ENCODE measurements around the gene HPCAL1. TPM values are rescaled to one million over a fixed set of nuclear protein-coding genes. Genes with fewer than 3 reads are reported as not detected.

Gene HPCAL1
- total RNA-seq, 1 donor from 2014 or later = 401 TPM

- intact Hi-C loops (cut with DNase I) = no loop called here
- Histone ChIP-seq H3K4me1 (no peaks in the 10 kb centered on the region), H3K27me3 (no peaks in the 10 kb centered on the region), H3K27ac (no peak overlapping the region), H3K4me3 (no peak overlapping the region), H3K9me3 (no peaks in the 10 kb centered on the region), H3K36me3 (no peaks in the 10 kb centered on the region)
- no peak for DNase-seq (ENCODE audit: low spot score in 2 of 2)
- TF ChIP-seq, protein P1, sequence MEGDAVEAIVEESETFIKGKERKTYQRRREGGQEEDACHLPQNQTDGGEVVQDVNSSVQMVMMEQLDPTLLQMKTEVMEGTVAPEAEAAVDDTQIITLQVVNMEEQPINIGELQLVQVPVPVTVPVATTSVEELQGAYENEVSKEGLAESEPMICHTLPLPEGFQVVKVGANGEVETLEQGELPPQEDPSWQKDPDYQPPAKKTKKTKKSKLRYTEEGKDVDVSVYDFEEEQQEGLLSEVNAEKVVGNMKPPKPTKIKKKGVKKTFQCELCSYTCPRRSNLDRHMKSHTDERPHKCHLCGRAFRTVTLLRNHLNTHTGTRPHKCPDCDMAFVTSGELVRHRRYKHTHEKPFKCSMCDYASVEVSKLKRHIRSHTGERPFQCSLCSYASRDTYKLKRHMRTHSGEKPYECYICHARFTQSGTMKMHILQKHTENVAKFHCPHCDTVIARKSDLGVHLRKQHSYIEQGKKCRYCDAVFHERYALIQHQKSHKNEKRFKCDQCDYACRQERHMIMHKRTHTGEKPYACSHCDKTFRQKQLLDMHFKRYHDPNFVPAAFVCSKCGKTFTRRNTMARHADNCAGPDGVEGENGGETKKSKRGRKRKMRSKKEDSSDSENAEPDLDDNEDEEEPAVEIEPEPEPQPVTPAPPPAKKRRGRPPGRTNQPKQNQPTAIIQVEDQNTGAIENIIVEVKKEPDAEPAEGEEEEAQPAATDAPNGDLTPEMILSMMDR (IDR thresholded peaks at IDR 0.05) = no peak
Observed at GRCh38 chr2:10359246-10359645, 56.5 kb downstream of the HPCAL1 start.

DNA sequence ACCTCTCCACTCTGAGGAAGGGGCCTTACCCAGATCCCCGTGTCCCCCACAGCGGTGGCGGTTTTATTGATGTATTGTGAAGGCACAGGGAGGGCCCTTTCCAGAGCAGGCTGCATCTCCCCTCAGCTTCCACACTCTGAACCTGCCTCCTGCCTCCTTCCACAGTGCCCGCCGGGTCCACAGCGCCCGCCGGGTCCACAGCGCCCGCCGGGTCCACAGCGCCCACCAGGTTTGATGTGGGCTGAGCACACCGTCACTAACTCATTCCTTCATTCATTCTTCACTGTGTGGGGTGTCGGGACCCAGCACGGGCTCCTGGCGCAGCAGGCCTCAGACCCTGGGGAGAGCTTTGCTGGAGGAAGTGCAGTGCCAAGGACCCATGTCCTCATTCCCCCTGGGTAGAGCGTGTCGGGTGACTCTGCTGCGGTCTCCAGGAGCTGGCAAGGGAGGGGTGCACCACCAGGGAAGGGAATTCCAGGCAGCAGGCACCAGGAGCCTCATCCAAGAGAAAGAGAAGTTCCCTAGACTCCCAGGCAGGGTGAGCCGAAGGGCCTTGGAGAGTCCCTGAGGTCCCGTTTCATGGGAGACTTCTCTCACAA lies 57.1 kb downstream of the HPCAL1 start:
- H3K27ac ChIP-seq = no peak overlapping the region
- no peak for DNase-seq (ENCODE audit: low spot score in 2 of 2)
- intact Hi-C loops (cut with DNase I) = no loop called here
- TF ChIP-seq, protein P1 (IDR thresholded peaks at IDR 0.05) = no peak
- no peak overlapping the region for H3K4me3 ChIP-seq
- no peaks in the 10 kb centered on the region for H3K9me3 ChIP-seq
- H3K36me3 ChIP-seq = no peaks in the 10 kb centered on the region
- H3K27me3 ChIP-seq = no peaks in the 10 kb centered on the region
- H3K4me1 ChIP-seq = no peaks in the 10 kb centered on the region

DNA sequence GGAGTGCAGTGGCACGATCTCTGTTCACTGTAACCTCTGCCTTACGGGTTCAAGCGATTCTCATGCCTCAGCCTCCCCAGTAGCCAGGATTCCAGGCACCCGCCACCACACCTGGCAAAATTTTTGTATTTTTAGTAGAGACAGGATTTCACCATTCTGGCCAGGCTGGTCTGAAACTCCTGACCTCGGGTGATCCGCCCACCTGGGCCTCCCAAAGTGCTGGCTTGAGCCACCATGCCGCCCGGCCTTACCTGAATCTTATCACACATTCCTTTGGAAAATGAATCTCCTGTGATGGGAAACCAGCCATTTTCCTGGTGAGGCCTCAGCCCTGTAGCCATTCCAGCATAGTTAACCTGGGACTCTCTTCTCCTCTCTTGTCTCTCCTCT lies 57.8 kb downstream of the HPCAL1 start:
- intact Hi-C loops (cut with DNase I) = no loop called here

GRCh38 chr2:10360850-10361588 lies 58.3 kb downstream of the HPCAL1 start:
- H3K27ac ChIP-seq = no peak overlapping the region
- intact Hi-C loops (cut with DNase I) = no loop called here
- H3K4me3 ChIP-seq = no peak overlapping the region
- no peaks in the 10 kb centered on the region for H3K27me3 ChIP-seq
- DNase-seq (ENCODE audit: low spot score in 2 of 2) = no peak
- TF ChIP-seq, protein P1 (IDR thresholded peaks at IDR 0.05) = no peak
- H3K4me1 ChIP-seq = no peaks in the 10 kb centered on the region
- no peaks in the 10 kb centered on the region for H3K36me3 ChIP-seq
- no peaks in the 10 kb centered on the region for H3K9me3 ChIP-seq

More for the DNA sequence above, 57.8 kb downstream of the HPCAL1 start:
- Histone ChIP-seq H3K4me3 (no peak overlapping the region), H3K27me3 (no peaks in the 10 kb centered on the region), H3K36me3 (no peaks in the 10 kb centered on the region), H3K9me3 (no peaks in the 10 kb centered on the region), H3K4me1 (no peaks in the 10 kb centered on the region), H3K27ac (no peak overlapping the region)
- TF ChIP-seq, protein P1 (IDR thresholded peaks at IDR 0.05) = no peak
- DNase-seq (ENCODE audit: low spot score in 2 of 2) = no peak

- no peak overlapping the region for H3K4me3 ChIP-seq
- H3K36me3 ChIP-seq = no peaks in the 10 kb centered on the region
- no peaks in the 10 kb centered on the region for H3K27me3 ChIP-seq
- intact Hi-C loops (cut with DNase I) = no loop called here
- DNase-seq (ENCODE audit: low spot score in 2 of 2) = no peak
- no peaks in the 10 kb centered on the region for H3K4me1 ChIP-seq
- H3K27ac ChIP-seq = no peak overlapping the region
- TF ChIP-seq, protein P1 (IDR thresholded peaks at IDR 0.05) = no peak
- no peaks in the 10 kb centered on the region for H3K9me3 ChIP-seq
Observed at GRCh38 chr2:10362096-10362897, 59.6 kb downstream of the HPCAL1 start.
